Lung (tissue), 12 donors: ENCODE results near the gene ADNP. TPM values are rescaled to one million over a fixed set of nuclear protein-coding genes. Genes with fewer than 3 reads are reported as not detected.

Source experiments
- ATAC-seq: fragments of 200-7000 bp; cut with Tn5 transposase; one replicate; pipeline ENCODE4 v1.9.1; 2020; ENCODE audit warnings: moderate number of reproducible peaks; ENCODE audit not compliant: insufficient read depth, low FRiP score
- DNase-seq, 3 donors: peaks; one replicate each; pipeline ENCODE4 v3.0.0-alpha.2; 2013 to 2017
- H3K27ac ChIP-seq, 2 donors: one replicate each; pipeline ENCODE4 v1.5.1; 2013; ENCODE audit warnings: mild to moderate bottlenecking in 2 of 2, moderate library complexity in 2 of 2, control low read depth in 1 of 2, inconsistent platforms in 1 of 2, low read depth in 1 of 2, low read length in 1 of 2
- H3K27me3 ChIP-seq, 3 donors: one replicate each; pipeline ENCODE4 v1.5.1; 2013; ENCODE audit warnings: low read length in 2 of 3; ENCODE audit not compliant: control insufficient read depth in 3 of 3, insufficient read depth in 3 of 3
- H3K36me3 ChIP-seq, 4 donors: one replicate each; pipeline ENCODE4 v1.5.1; 2013; ENCODE audit warnings: low read length in 4 of 4, mild to moderate bottlenecking in 1 of 4, moderate library complexity in 1 of 4; ENCODE audit not compliant: control insufficient read depth in 4 of 4, insufficient read depth in 4 of 4
- H3K4me1 ChIP-seq, 5 donors: one replicate each; pipeline ENCODE4 v1.5.1; 2013; ENCODE audit warnings: low read length in 5 of 5, mild to moderate bottlenecking in 2 of 5, moderate library complexity in 1 of 5; ENCODE audit not compliant: control insufficient read depth in 5 of 5, insufficient read depth in 5 of 5
- H3K4me3 ChIP-seq: one replicate; pipeline ENCODE4 v1.5.1; 2013; ENCODE audit warnings: mild to moderate bottlenecking, control low read depth, moderate library complexity
- H3K9ac ChIP-seq, 2 donors: one replicate each; pipeline ENCODE4 v1.5.1; 2013; ENCODE audit warnings: low read length in 2 of 2, control low read depth in 1 of 2; ENCODE audit not compliant: insufficient read depth in 1 of 2
- H3K9me3 ChIP-seq, 4 donors: one replicate each; pipeline ENCODE4 v1.5.1; 2013; ENCODE audit warnings: low read length in 3 of 4, mild to moderate bottlenecking in 1 of 4, moderate library complexity in 1 of 4; ENCODE audit not compliant: control insufficient read depth in 4 of 4, insufficient read depth in 3 of 4
- CTCF ChIP-seq: IDR thresholded peaks from 2 replicates; pipeline ENCODE4 v1.5.1; 2012; ENCODE audit warnings: mild to moderate bottlenecking; ENCODE audit errors: control extremely low read depth, extremely low read depth
- WGBS, 2 donors: extraction: QIAGEN DNeasy Blood & Tissue Kit; methylation state at CpG; one replicate each; pipeline ENCODE4 v1.1.7; 2013; 5-methylcytosine and 5-hydroxymethylcytosine counted together
- polyA plus RNA-seq, 2 donors: library from polyadenylated mRNA; stranded (reverse); fragments of 200-250 nt; gene quantifications; one replicate each; pipeline ENCODE4 v1.2.1, GENCODE V29; 2013
- total RNA-seq, 2 donors: library from RNA; depleted of rRNA in 1 of 2; stranded (reverse); fragments of >200 nt in 1 of 2; gene quantifications; one replicate each; pipeline ENCODE4 v1.2.1, GENCODE V29; 2014 to 2021
- donor health status: control.
- donor health status: control.
- donor health status: Bipolar disorder and iron deficiency.
- donor health status: healthy.
- donor health status: DM: yes; HTN: yes; CAD: no.

The ADNP gene
- total and polyA plus RNA-seq, 4 donors: 18.0 to 81.5 (median 41.5) TPM

- Histone ChIP-seq H3K27me3 (no peaks in the 10 kb centered on the region), H3K9ac (no peak overlapping the region), H3K36me3 (peaks cover 7 to 35% (median 12%) of the 10 kb centered on the region in 4 donors), H3K27ac (no peak overlapping the region), H3K4me3 (no peak overlapping the region), H3K9me3 (no peaks in the 10 kb centered on the region), H3K4me1 (peaks cover 5 to 18% (median 17%) of the 10 kb centered on the region in 5 donors)
- no peak for TF ChIP-seq CTCF
- 80 to 84% methylated on average over 8 of the region's 8 CpGs for WGBS, 2 donors
- ATAC-seq (no peak), DNase-seq (no peak)
These were observed 27.7 kb downstream of the ADNP start for GRCh38 chr20:50903353-50904051.

- Histone ChIP-seq H3K4me1 (peaks cover 3 to 17% (median 13%) of the 10 kb centered on the region in 5 donors), H3K36me3 (peaks cover 7 to 41% (median 18%) of the 10 kb centered on the region in 4 donors), H3K27ac (no peak overlapping the region), H3K27me3 (no peaks in the 10 kb centered on the region), H3K9ac (no peak overlapping the region), H3K4me3 (no peak overlapping the region), H3K9me3 (no peaks in the 10 kb centered on the region)
- WGBS, 2 donors: 88 to 96% methylated on average over 1 of the region's 1 CpG
- ATAC-seq: no peak
- no peak for TF ChIP-seq CTCF
- DNase-seq: no peak
These were observed 29.9 kb downstream of the ADNP start for GRCh38 chr20:50901301-50901700.

GRCh38 chr20:50900261-50900660 is 31.0 kb downstream of the ADNP start:
- Histone ChIP-seq H3K27ac (no peak overlapping the region), H3K27me3 (no peaks in the 10 kb centered on the region), H3K36me3 (peaks cover 7 to 42% (median 18%) of the 10 kb centered on the region in 4 donors), H3K4me1 (peaks cover 3 to 17% (median 12%) of the 10 kb centered on the region in 5 donors), H3K4me3 (no peak overlapping the region), H3K9me3 (no peaks in the 10 kb centered on the region), H3K9ac (no peak overlapping the region)
- TF ChIP-seq CTCF: no peak
- DNase-seq (no peak), ATAC-seq (no peak)
- 94 to 97% methylated on average over 7 of the region's 7 CpGs for WGBS, 2 donors
